Epithelial cell of prostate (primary cell): ENCODE data around the gene TAS2R30.
"Not testable (repeated sequence)": the region's sequence is repeated elsewhere in the genome, so short reads cannot be mapped to it uniquely, and the experiment has no call there.

Experiments
- DNase-seq: peaks from one replicate; pipeline ENCODE4 v3.0.0-alpha.2; 2011; ENCODE audit warnings: low read depth, low spot score
- H3K27ac ChIP-seq: fragments of 450-650 bp; 2 replicates; pipeline ENCODE4 v1.5.1; 2017; ENCODE audit warnings: mild to moderate bottlenecking

TAS2R30 gene

DNA sequence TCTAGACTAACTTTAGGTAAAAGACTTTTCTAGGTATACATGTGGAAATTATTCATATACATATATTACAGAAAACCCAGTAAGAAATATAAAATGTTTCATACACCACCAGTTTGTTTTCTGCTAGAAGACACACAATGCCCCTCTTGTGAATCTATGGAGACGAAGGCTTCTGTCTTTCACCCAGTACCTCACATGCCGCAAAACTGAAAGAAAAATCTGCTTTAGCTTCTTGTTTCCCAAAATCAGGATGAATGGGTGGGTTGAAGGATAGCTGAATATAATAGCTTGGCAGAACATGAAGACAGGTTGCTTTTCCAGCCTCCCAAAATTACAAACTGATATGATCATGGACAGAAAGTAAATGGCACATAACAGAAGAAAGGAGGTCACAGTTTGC, 1.3 kb downstream of the TAS2R30 start:
- no peak overlapping the region for H3K27ac ChIP-seq
- no peak for DNase-seq

GRCh38 chr12:11130999-11131398, 3.4 kb downstream of the TAS2R30 start:
- DNase-seq: no peak
- no peak overlapping the region for H3K27ac ChIP-seq

GRCh38 chr12:11130382-11130781, 4.1 kb downstream of the TAS2R30 start:
- H3K27ac ChIP-seq: no peak overlapping the region
- DNase-seq: no peak

DNA sequence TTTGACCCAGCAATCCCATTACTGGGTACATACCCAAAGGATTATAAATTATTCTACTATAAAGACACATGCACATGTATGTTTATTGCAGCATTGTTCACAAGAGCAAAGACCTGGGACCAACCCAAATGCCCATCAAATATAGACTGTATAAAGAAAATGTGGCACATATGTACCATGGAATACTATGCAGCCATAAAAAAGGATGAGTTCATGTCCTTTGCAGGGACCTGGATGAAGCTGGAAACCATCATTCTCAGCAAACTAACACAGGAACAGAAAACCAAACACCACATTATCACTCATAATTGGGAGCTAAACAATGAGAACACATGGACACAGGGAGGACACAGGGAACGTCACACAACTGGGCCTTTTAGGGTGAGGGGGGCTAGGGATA, 20.3 kb downstream of the TAS2R30 start:
- H3K27ac ChIP-seq, DNase-seq: not testable (repeated sequence)

GRCh38 chr12:11111213-11111612, 23.2 kb downstream of the TAS2R30 start:
- not testable (repeated sequence) for DNase-seq, H3K27ac ChIP-seq

DNA sequence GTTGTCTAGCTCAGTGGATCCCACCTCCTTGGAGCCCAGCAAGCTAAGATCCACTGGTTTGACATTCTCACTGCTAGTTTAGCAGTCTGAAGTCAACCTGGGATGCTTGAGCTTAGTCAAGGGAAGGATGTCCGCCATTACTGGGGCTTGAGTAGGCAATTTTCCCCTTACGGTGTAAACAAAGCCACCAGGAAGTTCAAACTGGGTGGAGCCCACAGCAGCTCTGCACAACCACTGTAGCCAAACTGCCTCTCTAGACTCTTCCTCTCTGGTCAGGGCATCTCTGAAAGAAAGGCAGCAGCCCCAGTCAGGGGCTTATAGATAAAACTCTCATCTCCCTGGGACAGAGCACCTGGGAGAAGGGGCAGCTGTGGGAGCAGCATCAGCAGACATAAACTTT, 25.6 kb downstream of the TAS2R30 start:
- no peak for DNase-seq
- H3K27ac ChIP-seq: no peak overlapping the region

- no peak overlapping the region for H3K27ac ChIP-seq
- no peak for DNase-seq
These were observed 26.7 kb downstream of the TAS2R30 start for GRCh38 chr12:11107719-11108118.

- H3K27ac ChIP-seq: no peak overlapping the region
- no peak for DNase-seq
These were observed 28.2 kb downstream of the TAS2R30 start for GRCh38 chr12:11106288-11106687.

- no peak for DNase-seq
- H3K27ac ChIP-seq: no peak overlapping the region
These were observed 28.9 kb downstream of the TAS2R30 start for GRCh38 chr12:11105546-11105945.

DNA sequence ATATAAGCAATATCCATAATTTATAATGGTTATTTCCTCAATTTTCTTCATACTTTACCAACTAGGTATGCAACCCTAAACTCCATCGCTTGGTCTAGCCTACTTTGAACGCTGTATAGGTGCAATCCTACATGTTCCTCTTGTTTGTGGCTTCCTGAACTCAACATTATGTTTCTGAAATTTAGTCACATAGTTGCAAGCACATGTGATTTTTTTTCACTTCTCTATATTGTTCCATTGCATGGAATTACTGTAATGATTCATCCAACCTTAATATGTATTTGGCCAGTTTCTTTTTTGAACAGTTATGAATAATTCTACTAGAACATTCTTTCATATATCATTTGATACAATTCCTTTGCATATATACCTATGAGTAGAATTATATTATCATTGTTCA, 39.5 kb downstream of the TAS2R30 start:
- H3K27ac ChIP-seq, DNase-seq: not testable (repeated sequence)

GRCh38 chr12:11092128-11092527, 42.3 kb downstream of the TAS2R30 start, which contains the start of gene TAS2R43:
TSS of gene TAS2R43 (minus strand) at chr12:11092313. CDS start at chr12:11092229, 84 bp downstream.
- H3K27ac ChIP-seq: no peak within 1 kb of the TSS
- DNase-seq: no peak

DNA sequence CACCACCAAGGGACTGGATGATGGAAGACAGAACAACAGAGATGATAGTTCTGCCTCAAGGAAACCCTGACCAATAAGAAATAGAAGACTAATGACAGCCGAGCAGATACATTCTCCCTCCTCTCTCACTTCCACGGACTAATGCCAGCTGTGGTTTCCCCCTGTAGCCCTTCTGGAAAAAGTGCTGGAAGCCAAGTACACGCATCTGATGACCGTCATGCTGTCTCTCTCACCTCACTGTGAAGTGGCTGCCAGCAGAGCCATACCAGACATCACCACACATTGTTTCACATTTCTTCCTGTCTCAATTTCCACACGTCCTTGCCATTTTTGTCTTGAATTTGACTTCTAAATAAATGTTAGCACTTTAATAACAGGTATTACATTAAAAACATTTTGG, 45.2 kb downstream of the TAS2R30 start:
- no peak overlapping the region for H3K27ac ChIP-seq
- DNase-seq: no peak

DNA sequence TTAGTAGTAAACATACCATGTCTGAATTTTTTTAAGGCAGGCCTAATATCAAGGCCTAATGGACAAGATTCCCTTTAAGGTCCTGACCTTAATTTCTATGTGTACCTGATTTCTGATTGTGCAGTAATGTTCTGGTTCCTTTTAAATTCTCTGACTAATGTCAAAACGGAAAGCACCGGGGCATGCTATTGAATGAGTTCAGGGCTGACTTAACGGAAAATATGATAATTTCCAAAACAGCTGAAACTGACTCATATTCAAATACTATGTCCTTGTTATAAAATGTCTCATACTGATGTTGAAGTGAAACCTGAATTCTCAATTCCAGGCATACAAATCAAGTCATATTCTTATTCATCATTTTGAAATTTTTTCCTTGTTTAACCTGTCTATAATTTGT, 49.0 kb downstream of the TAS2R30 start:
- no peak for DNase-seq
- H3K27ac ChIP-seq: no peak overlapping the region
